MM.1S (cell line): ENCODE data around the gene CLDN7.
A peak's percentile ranks its signal among the peaks of the same experiment; 100 is the strongest.

Source experiments
- DNase-seq: peaks from one replicate; pipeline ENCODE4 v3.0.0-alpha.2; 2015
- H2AFZ ChIP-seq: fragments of 300-600 bp; sonication (generic); 2 replicates; pipeline ENCODE4 v1.6.0; 2016; ENCODE audit warnings: antibody characterized with exemption, low read length
- H3F3A ChIP-seq: fragments of 300-600 bp; sonication (generic); 2 replicates; pipeline ENCODE4 v1.6.1; 2016; ENCODE audit warnings: mild to moderate bottlenecking, antibody characterized with exemption, low read length, moderate library complexity, mixed read lengths; ENCODE audit not compliant: insufficient read depth
- H3K27ac ChIP-seq: fragments of 300-600 bp; sonication (generic); 2 replicates; pipeline ENCODE4 v1.5.1; 2016; ENCODE audit warnings: mild to moderate bottlenecking, low read length
- H3K27me3 ChIP-seq: fragments of 300-600 bp; sonication (generic); replicated peaks from 2 replicates; pipeline ENCODE4 v1.6.0; 2016; ENCODE audit warnings: low read length; ENCODE audit not compliant: insufficient read depth
- H3K36me3 ChIP-seq: fragments of 300-600 bp; sonication (generic); replicated peaks from 2 replicates; pipeline ENCODE4 v1.6.1; 2016; ENCODE audit warnings: mild to moderate bottlenecking, low read length, mixed read lengths; ENCODE audit not compliant: insufficient read depth
- H3K4me1 ChIP-seq: fragments of 300-600 bp; sonication (generic); 2 replicates; pipeline ENCODE4 v1.6.1; 2016; ENCODE audit warnings: low read length, mixed read lengths
- H3K4me2 ChIP-seq: fragments of 300-600 bp; sonication (generic); 2 replicates; pipeline ENCODE4 v1.6.0; 2016; ENCODE audit warnings: low read depth, low read length
- H3K4me3 ChIP-seq: fragments of 300-600 bp; sonication (generic); 2 replicates; pipeline ENCODE4 v1.5.1; 2016; ENCODE audit warnings: low read length, mixed read lengths
- H3K79me2 ChIP-seq: fragments of 300-600 bp; sonication (generic); 2 replicates; pipeline ENCODE4 v1.6.1; 2016; ENCODE audit warnings: mixed run types, low read length, mixed read lengths
- H3K9ac ChIP-seq: fragments of 300-600 bp; sonication (generic); 2 replicates; pipeline ENCODE4 v1.6.1; 2016; ENCODE audit warnings: low read length, mixed read lengths
- H3K9me2 ChIP-seq: fragments of 300-600 bp; sonication (generic); replicated peaks from 2 replicates; pipeline ENCODE4 v1.6.1; 2016; ENCODE audit warnings: mild to moderate bottlenecking, low read length, mixed read lengths; ENCODE audit not compliant: insufficient read depth
- H3K9me3 ChIP-seq: fragments of 300-600 bp; sonication (generic); replicated peaks from 2 replicates; pipeline ENCODE4 v1.6.1; 2016; ENCODE audit warnings: mild to moderate bottlenecking, low read length, mixed read lengths; ENCODE audit not compliant: insufficient read depth
- H4K20me1 ChIP-seq: fragments of 300-600 bp; sonication (generic); 2 replicates; pipeline ENCODE4 v1.6.1; 2016; ENCODE audit warnings: mild to moderate bottlenecking, low read length, moderate library complexity, mixed read lengths; ENCODE audit not compliant: insufficient read depth
- EZH2 ChIP-seq: fragments of 300-600 bp; sonication (generic); optimal IDR thresholded peaks from 2 replicates; pipeline ENCODE3; 2017; ENCODE audit warnings: low read depth, mild to moderate bottlenecking, antibody characterized with exemption, low read length, mixed read lengths
- EZH2phosphoT487 ChIP-seq: fragments of 300-600 bp; sonication (generic); IDR thresholded peaks from 2 replicates; pipeline ENCODE4 v1.6.1; 2018; ENCODE audit warnings: antibody characterized with exemption, low read length
- TF ChIP-seq, protein P1 (sequence below): fragments of 300-600 bp; sonication (generic); IDR thresholded peaks from 2 replicates; pipeline ENCODE4 v1.5.1; 2016; ENCODE audit warnings: antibody characterized with exemption, low read length, mixed read lengths

Gene CLDN7

GRCh38 chr17:7261379-7262191 lies 693 bp downstream of the CLDN7 start:
- Histone ChIP-seq H3K4me2 (peak overlapping the region; percentile 86), H3K4me1 (peaks cover 4% of the 10 kb centered on the region; the same call in 1 of the 2 replicates), H3K79me2 (no peaks in the 10 kb centered on the region), H3K27me3 (peaks cover 53% of the 10 kb centered on the region), H3K9me3 (no peaks in the 10 kb centered on the region), H3K9me2 (no peaks in the 10 kb centered on the region), H3K36me3 (no peaks in the 10 kb centered on the region), H2AFZ (peak overlapping the region; percentile 61), H3K27ac (no peak overlapping the region), H4K20me1 (no peaks in the 10 kb centered on the region), H3K4me3 (peak overlapping the region; percentile 42), H3F3A (no peaks in the 10 kb centered on the region), H3K9ac (no peak overlapping the region)
- TF ChIP-seq EZH2 (no peak), EZH2phosphoT487 (no peak)
- TF ChIP-seq, protein P1, sequence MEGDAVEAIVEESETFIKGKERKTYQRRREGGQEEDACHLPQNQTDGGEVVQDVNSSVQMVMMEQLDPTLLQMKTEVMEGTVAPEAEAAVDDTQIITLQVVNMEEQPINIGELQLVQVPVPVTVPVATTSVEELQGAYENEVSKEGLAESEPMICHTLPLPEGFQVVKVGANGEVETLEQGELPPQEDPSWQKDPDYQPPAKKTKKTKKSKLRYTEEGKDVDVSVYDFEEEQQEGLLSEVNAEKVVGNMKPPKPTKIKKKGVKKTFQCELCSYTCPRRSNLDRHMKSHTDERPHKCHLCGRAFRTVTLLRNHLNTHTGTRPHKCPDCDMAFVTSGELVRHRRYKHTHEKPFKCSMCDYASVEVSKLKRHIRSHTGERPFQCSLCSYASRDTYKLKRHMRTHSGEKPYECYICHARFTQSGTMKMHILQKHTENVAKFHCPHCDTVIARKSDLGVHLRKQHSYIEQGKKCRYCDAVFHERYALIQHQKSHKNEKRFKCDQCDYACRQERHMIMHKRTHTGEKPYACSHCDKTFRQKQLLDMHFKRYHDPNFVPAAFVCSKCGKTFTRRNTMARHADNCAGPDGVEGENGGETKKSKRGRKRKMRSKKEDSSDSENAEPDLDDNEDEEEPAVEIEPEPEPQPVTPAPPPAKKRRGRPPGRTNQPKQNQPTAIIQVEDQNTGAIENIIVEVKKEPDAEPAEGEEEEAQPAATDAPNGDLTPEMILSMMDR, result no peak
- DNase-seq, result no peak

DNA sequence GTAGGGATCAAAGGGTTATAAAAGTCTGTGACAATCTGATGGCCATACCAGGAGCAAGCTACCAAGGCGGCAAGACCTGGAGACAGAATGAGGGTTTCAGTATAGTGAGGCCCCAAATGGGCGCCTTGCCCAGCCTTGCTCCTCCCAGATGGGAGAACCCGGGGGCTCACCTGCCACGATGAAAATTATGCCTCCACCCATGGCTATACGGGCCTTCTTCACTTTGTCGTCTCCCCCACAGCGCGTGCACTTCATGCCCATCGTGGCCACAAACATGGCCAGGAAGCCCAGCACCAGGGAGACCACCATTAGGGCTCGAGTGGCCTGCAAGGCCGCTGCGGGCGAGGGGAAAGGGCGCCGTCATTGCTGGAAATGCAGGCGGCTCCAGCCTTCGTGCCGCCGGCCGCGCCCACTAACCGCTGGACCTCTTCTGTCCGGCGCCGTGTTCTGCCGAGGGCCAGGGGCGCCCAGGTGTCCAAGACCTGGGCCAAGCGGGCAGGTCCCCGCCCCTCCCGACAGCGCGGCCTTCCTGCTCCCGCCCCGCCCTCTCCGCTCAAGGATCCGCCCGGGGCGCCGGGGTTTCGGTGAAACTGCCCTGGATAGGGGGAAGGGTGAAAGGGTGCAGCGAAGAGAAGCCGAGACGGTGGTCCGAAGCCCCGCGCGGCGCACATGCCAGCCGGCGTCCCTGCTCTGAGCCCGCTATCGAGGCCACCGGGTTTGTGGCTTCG lies 1.5 kb downstream of the CLDN7 start:
- no peak for DNase-seq
- no peaks in the 10 kb centered on the region for H3K36me3 ChIP-seq
- H3K4me1 ChIP-seq, result peaks cover 4% of the 10 kb centered on the region; the same call in 1 of the 2 replicates
- H2AFZ ChIP-seq, result peak overlapping the region; percentile 61
- no peak overlapping the region for H3K27ac ChIP-seq
- no peaks in the 10 kb centered on the region for H4K20me1 ChIP-seq
- H3K4me2 ChIP-seq, result peak overlapping the region; percentile 70
- H3K9me3 ChIP-seq, result no peaks in the 10 kb centered on the region
- no peaks in the 10 kb centered on the region for H3K79me2 ChIP-seq
- H3K4me3 ChIP-seq, result peak overlapping the region; percentile 42
- H3K9ac ChIP-seq, result no peak overlapping the region
- peaks cover 48% of the 10 kb centered on the region for H3K27me3 ChIP-seq
- TF ChIP-seq EZH2 (no peak), EZH2phosphoT487 (no peak)
- TF ChIP-seq, protein P1, result no peak
- H3K9me2 ChIP-seq, result no peaks in the 10 kb centered on the region
- no peaks in the 10 kb centered on the region for H3F3A ChIP-seq

DNA sequence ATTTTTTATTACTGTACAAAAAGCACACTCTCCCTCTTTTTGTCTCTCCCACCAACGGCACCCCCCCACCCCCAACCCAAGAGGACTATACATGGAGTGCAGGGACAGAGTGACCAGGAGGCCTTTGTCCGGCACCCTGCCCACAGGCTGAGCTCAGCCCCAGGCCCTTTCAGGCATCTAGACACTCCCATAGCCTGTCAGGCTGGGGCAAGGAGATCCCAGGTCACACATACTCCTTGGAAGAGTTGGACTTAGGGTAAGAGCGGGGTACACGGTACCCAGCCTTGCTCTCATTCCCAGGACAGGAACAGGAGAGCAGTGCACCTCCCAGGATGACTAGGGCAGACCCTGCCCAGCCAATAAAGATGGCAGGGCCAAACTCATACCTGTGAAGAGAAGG lies 2.1 kb downstream of the CLDN7 start:
- peaks cover 42% of the 10 kb centered on the region for H3K27me3 ChIP-seq
- H3K4me2 ChIP-seq, result no peak overlapping the region
- H3K79me2 ChIP-seq, result no peaks in the 10 kb centered on the region
- no peak overlapping the region for H3K27ac ChIP-seq
- H2AFZ ChIP-seq, result no peak overlapping the region
- H3K4me3 ChIP-seq, result no peak overlapping the region
- H3K36me3 ChIP-seq, result no peaks in the 10 kb centered on the region
- no peaks in the 10 kb centered on the region for H3F3A ChIP-seq
- H4K20me1 ChIP-seq, result no peaks in the 10 kb centered on the region
- H3K9me2 ChIP-seq, result no peaks in the 10 kb centered on the region
- H3K9me3 ChIP-seq, result no peaks in the 10 kb centered on the region
- no peak overlapping the region for H3K9ac ChIP-seq
- no peak for DNase-seq
- H3K4me1 ChIP-seq, result peaks cover 4% of the 10 kb centered on the region; the same call in 1 of the 2 replicates
- TF ChIP-seq EZH2phosphoT487 (no peak), EZH2 (no peak)
- TF ChIP-seq, protein P1, result no peak
